Breast epithelium (tissue), 4 donors: Measurements from ENCODE around the gene BMI1. TPM values are rescaled to one million over a fixed set of nuclear protein-coding genes. Genes with fewer than 3 reads are reported as not detected.
A peak's percentile ranks its signal among the peaks of the same experiment; 100 is the strongest.

Experiments
- DNase-seq, 2 donors: peaks; one replicate each; pipeline ENCODE4 v3.0.0-alpha.2; 2019; ENCODE audit warnings: low spot score in 2 of 2
- H3K27ac ChIP-seq, 2 donors: fragments of 200-600 bp; sonication (generic) in 1 of 2; one replicate each; pipeline ENCODE4 v1.5.1; 2016 to 2019; ENCODE audit warnings: mild to moderate bottlenecking in 1 of 2
- H3K27me3 ChIP-seq, 2 donors: fragments of 200-600 bp; sonication (generic) in 1 of 2; one replicate each; pipeline versions ENCODE4 v1.5.1 to v1.6.0; 2017 to 2019; ENCODE audit warnings: control low read depth in 1 of 2, mild to moderate bottlenecking in 1 of 2
- H3K36me3 ChIP-seq: fragments of 200-600 bp; one replicate; pipeline ENCODE4 v1.5.1; 2019
- H3K4me1 ChIP-seq, 2 donors: fragments of 200-600 bp; sonication (generic); one replicate each; pipeline ENCODE4 v1.5.1; 2016 to 2019; ENCODE audit warnings: control low read depth in 1 of 2
- H3K4me3 ChIP-seq, 3 donors: fragments of 200-600 bp; sonication (generic); 1 replicate in 2 of 3; 2 replicates in 1 of 3; pipeline ENCODE4 v1.5.1; 2016 to 2019; ENCODE audit warnings: mild to moderate bottlenecking in 3 of 3, moderate library complexity in 2 of 3
- H3K9me3 ChIP-seq, 2 donors: fragments of 200-600 bp; sonication (generic) in 1 of 2; one replicate each; pipeline ENCODE4 v1.5.1; 2016 to 2019; ENCODE audit warnings: control low read depth in 1 of 2
- POLR2A ChIP-seq: fragments of 450-650 bp; IDR thresholded peaks from one replicate; pipeline ENCODE4 v1.6.1; 2016; ENCODE audit warnings: antibody characterized with exemption, mild to moderate bottlenecking, moderate library complexity
- POLR2AphosphoS5 ChIP-seq, 3 donors: sonication (generic); formaldehyde crosslinking; IDR thresholded peaks; one replicate each; pipeline ENCODE4 v1.6.1; 2017; ENCODE audit warnings: antibody characterized with exemption in 3 of 3
- intact Hi-C: fragments of 100-400 bp; cut with DNase I; formaldehyde crosslinking; loops from one replicate; pipeline ENCODE4 v1.15.1; 2023; ENCODE audit warnings: low total_unique reads
- total RNA-seq, 3 donors: library from RNA; depleted of rRNA; stranded (reverse); fragments of >200 nt; gene quantifications; one replicate each; pipeline ENCODE4 v1.1.0, GENCODE V29; 2016
- TF ChIP-seq, protein P1 (sequence below), 3 donors: fragments of 450-650 bp; IDR thresholded peaks; one replicate each; pipeline ENCODE4 v1.5.1; 2016 to 2017; ENCODE audit warnings: antibody characterized with exemption in 3 of 3, mild to moderate bottlenecking in 3 of 3, moderate library complexity in 3 of 3

The BMI1 gene
- total RNA-seq, 3 donors from 2014 or later: 48.5 to 92.3 (median 68.5) TPM

DNA sequence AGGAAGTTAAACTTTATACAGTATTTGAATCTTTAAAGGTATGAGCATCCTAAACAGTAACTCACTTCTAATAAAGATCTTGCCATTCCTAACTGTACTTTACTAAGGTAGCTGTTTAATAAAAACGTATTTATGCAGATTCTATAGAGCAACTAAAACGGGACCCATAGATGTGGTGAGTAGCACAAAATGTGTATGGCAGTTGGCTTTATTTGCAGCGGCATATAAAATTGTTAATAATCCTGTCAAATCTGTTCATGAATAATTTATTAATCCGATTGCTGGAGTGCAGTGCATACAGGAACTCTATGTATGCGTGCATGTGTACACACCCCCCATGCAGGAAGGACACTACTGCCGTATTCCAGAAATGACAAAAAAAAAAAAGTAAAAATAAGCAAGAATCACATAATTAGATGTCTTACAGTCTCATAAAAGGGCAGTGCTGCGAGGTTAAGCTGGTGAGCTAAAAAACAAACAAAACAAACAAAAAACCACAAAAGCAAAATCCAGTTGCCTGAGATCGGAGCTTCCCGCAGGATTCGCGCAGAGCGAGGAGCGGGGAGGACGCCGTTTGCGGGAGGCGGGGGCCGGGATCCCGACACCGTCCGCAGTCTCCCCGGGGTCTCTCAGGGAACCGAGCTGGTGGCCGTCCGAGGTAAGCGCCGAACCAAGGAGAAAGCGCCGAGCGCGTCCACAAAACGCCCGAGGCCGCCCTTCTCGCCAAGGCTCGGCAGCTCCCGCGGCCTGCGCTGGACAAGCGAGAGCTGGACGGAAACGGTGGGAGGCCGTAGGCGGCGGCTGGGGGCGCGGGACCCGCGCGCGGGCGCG, 5.2 kb upstream of the BMI1 start:
- Histone ChIP-seq H3K4me1 (no peaks in the 10 kb centered on the region), H3K27me3 (no peaks in the 10 kb centered on the region), H3K4me3 (peak overlapping the region; percentile 79 to 83 (median 83)), H3K27ac (peak overlapping the region; percentile 93 to 94), H3K9me3 (no peaks in the 10 kb centered on the region), H3K36me3 (no peaks in the 10 kb centered on the region)
- intact Hi-C loops: no loop called here
- TF ChIP-seq POLR2AphosphoS5 (IDR thresholded peaks at IDR 0.05) (no peak), POLR2A (no peak)
- TF ChIP-seq, protein P1, sequence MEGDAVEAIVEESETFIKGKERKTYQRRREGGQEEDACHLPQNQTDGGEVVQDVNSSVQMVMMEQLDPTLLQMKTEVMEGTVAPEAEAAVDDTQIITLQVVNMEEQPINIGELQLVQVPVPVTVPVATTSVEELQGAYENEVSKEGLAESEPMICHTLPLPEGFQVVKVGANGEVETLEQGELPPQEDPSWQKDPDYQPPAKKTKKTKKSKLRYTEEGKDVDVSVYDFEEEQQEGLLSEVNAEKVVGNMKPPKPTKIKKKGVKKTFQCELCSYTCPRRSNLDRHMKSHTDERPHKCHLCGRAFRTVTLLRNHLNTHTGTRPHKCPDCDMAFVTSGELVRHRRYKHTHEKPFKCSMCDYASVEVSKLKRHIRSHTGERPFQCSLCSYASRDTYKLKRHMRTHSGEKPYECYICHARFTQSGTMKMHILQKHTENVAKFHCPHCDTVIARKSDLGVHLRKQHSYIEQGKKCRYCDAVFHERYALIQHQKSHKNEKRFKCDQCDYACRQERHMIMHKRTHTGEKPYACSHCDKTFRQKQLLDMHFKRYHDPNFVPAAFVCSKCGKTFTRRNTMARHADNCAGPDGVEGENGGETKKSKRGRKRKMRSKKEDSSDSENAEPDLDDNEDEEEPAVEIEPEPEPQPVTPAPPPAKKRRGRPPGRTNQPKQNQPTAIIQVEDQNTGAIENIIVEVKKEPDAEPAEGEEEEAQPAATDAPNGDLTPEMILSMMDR (IDR thresholded peaks at IDR 0.05): peak in 1 of 3 donors; percentile 11
- no peak for DNase-seq

DNA sequence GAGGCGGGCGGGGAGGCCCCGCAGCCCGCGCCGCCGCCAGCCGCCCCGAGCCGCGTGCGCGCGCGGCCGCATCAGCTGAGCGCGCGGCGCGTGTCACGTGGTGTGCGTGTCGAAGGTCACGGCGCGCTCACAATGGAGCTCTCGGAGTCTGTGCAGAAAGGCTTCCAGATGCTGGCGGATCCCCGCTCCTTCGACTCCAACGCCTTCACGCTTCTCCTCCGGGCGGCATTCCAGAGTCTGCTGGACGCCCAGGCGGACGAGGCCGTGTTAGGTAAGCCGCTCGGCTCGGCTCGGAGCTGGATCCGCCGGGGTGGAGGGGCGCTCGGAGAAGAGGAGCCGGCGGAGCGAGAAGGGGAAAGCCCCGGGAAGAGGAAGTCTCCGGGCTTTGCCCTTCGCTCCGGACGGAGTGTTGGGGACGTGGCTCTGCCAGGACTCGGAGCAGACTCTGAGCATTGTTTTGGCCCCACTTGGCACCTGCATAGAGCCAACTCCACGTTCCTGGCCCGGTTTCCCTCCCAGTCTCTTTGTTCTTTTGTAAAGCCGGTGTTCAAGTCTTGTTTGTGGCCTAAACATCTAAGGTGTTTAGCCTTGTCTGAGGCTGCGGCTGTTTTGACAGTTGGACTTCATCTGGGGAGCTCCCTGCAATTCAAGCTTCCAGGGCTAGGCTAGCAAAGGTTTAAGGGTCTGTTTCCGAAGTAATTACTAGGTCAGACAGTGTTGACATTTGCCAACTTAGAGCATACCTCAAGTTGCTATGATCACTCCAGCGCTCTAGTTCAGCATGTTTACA, 4.4 kb upstream of the BMI1 start, which contains the start of gene COMMD3:
Gene COMMD3 (plus strand): TSS at position 103 of the 790 bp plus-strand sequence. CDS start 30 bp downstream, at position 133.
- no peaks in the 10 kb centered on the region for H3K36me3 ChIP-seq
- intact Hi-C loops: no loop called here
- TF ChIP-seq, protein P1 (IDR thresholded peaks at IDR 0.05): no peak
- TF ChIP-seq POLR2AphosphoS5 (IDR thresholded peaks at IDR 0.05): peak; percentile 77 to 87 (median 87)
- peak; percentile 42 for TF ChIP-seq POLR2A
- peak; percentile 79 to 83 for DNase-seq
- H3K4me3 ChIP-seq: peak within 1 kb of the TSS; percentile 79 to 83 (median 83)
- H3K27me3 ChIP-seq: no peaks in the 10 kb centered on the region
- no peaks in the 10 kb centered on the region for H3K9me3 ChIP-seq
- H3K4me1 ChIP-seq: no peaks in the 10 kb centered on the region
- H3K27ac ChIP-seq: peak within 1 kb of the TSS; percentile 93 to 94

GRCh38 chr10:22317076-22317370, 3.9 kb upstream of the BMI1 start:
- Histone ChIP-seq H3K9me3 (no peaks in the 10 kb centered on the region), H3K27me3 (no peaks in the 10 kb centered on the region), H3K4me3 (peak overlapping the region; percentile 79 to 83 (median 83)), H3K4me1 (no peaks in the 10 kb centered on the region), H3K27ac (peak overlapping the region; percentile 93 to 94), H3K36me3 (no peaks in the 10 kb centered on the region)
- no peak for TF ChIP-seq POLR2A
- TF ChIP-seq, protein P1 (IDR thresholded peaks at IDR 0.05): no peak
- TF ChIP-seq POLR2AphosphoS5 (IDR thresholded peaks at IDR 0.05): no peak
- DNase-seq: no peak
- intact Hi-C loops: no loop called here

DNA sequence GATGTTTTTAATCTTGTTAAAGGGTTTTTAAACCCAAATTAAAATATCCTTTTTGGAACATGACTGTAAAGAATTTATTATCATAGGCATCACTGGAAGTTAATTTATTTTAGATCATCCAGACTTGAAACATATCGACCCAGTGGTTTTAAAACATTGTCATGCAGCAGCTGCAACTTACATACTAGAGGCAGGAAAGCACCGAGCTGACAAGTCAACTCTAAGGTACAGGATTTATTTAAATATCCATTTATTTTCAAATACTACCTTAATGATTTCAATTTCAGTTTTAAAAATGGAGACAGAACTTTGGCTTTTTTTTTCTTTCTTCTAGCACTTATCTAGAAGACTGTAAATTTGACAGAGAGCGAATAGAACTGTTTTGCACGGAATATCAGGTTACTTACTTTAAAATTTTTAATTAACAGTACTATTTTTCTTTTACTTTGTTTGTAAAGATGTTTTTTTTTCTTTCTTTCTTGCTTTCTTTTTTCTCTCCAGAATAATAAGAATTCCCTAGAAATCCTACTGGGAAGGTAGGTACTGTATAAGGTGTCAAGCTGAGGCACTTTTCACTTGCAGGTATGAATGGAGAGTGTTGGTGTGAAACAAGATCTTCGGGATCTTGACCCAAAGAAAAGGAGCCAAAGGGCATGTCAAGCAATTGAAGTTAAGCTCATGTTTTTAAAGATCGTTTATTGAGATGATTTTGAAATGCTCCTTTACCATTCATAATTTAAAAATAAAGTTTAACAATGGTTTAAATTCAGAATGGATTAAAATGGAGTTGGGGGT, 2.9 kb upstream of the BMI1 start:
- H3K36me3 ChIP-seq: no peaks in the 10 kb centered on the region
- H3K4me3 ChIP-seq: no peak overlapping the region
- no peak for DNase-seq
- intact Hi-C loops: no loop called here
- TF ChIP-seq POLR2AphosphoS5 (IDR thresholded peaks at IDR 0.05) (no peak), POLR2A (no peak)
- TF ChIP-seq, protein P1 (IDR thresholded peaks at IDR 0.05): no peak
- H3K27me3 ChIP-seq: no peaks in the 10 kb centered on the region
- H3K27ac ChIP-seq: no peak overlapping the region
- no peaks in the 10 kb centered on the region for H3K9me3 ChIP-seq
- H3K4me1 ChIP-seq: peaks cover 0 to 8% of the 10 kb centered on the region in 2 donors
